K562 (cell line): Measurements from ENCODE around the gene ACTRT2. TPM values are rescaled to one million over a fixed set of nuclear protein-coding genes. Genes with fewer than 3 reads are reported as not detected.

Experiments
- CSDE1 ChIP-seq, 2 experiments: fragments of 450-650 bp; IDR thresholded peaks; 2 replicates each; pipeline ENCODE4 v1.6.1; 2016; ENCODE audit warnings: mild to moderate bottlenecking in 1 of 2
- KDM5B ChIP-seq: fragments of 200-600 bp; sonication (generic); IDR thresholded peaks from 2 replicates; pipeline ENCODE4 v1.6.1; 2012; ENCODE audit warnings: low read depth, mild to moderate bottlenecking, moderate library complexity, low read length, control low read depth, inconsistent platforms; ENCODE audit not compliant: insufficient replicate concordance
- KLF10 ChIP-seq: fragments of 250-450 bp; sonication (Bioruptor Pico); IDR thresholded peaks from 2 replicates; pipeline ENCODE4 v1.6.1; 2021; ENCODE audit warnings: matching md5 sums
- MAFK ChIP-seq: IDR thresholded peaks from 2 replicates; pipeline ENCODE4 v1.6.1; 2011; ENCODE audit warnings: low read length, improper control_type of control experiment
- RB1 ChIP-seq: fragments of 450-650 bp; IDR thresholded peaks from 2 replicates; pipeline ENCODE4 v1.6.1; 2017; ENCODE audit warnings: low read depth, mild to moderate bottlenecking
- RCOR1 ChIP-seq, 2 experiments: IDR thresholded peaks; 2 replicates each; pipeline ENCODE4 v1.6.1; 2012; ENCODE audit warnings: low read depth in 2 of 2, low read length in 2 of 2, borderline replicate concordance in 1 of 2, improper control_type of control experiment in 1 of 2
- TAF9B ChIP-seq: fragments of 450-650 bp; IDR thresholded peaks from 2 replicates; pipeline ENCODE4 v1.6.1; 2018; ENCODE audit warnings: mild to moderate bottlenecking; ENCODE audit not compliant: partially characterized antibody
- U2AF2 ChIP-seq: fragments of 200-400 bp; formaldehyde crosslinking; optimal IDR thresholded peaks from 2 replicates; pipeline ENCODE3; 2017; ENCODE audit warnings: low read depth, mild to moderate bottlenecking, low read length
- ZNF217 ChIP-seq: sonication (generic); formaldehyde crosslinking; IDR thresholded peaks from 2 replicates; pipeline ENCODE4 v1.8.0; 2022; ENCODE audit warnings: mild to moderate bottlenecking, missing genetic modification reagents
- polyA plus RNA-seq, 8 experiments: library from polyadenylated mRNA; depleted of rRNA in 4 of 8; stranded (reverse) in 5 of 8; unstranded in 3 of 8; fragments of >200 nt; fragmentation: Nextera tagmentation in 2 of 8; fragmentation: Illumina TruSeq in 1 of 8; extraction: Ambion mirVana in 2 of 8; extraction: Trizol in 1 of 8; gene quantifications; 2 replicates each; pipeline versions ENCODE4 v1.2.1 to v1.2.3, GENCODE V29; 2011 to 2014; ENCODE audit warnings: inconsistent platforms in 1 of 8, missing spikeins in 1 of 8
- total RNA-seq, 7 experiments: library from RNA; depleted of rRNA in 6 of 7; stranded (reverse); fragments of >200 nt in 6 of 7; fragmentation: Illumina TruSeq in 2 of 7; extraction: Trizol in 2 of 7; gene quantifications; 2 replicates each; pipeline versions ENCODE4 v1.2.1 to v1.2.3, GENCODE V29; 2011 to 2021; ENCODE audit warnings: low replicate concordance in 1 of 7
- TF ChIP-seq, protein P1 (sequence below): fragments of 150-350 bp; IDR thresholded peaks from 2 replicates; pipeline ENCODE4 v1.6.1; 2014; ENCODE audit warnings: low read depth, mild to moderate bottlenecking, low read length, borderline replicate concordance
- TF ChIP-seq, protein P2 (sequence below): sonication (generic); formaldehyde crosslinking; IDR thresholded peaks from 2 replicates; pipeline ENCODE4 v1.8.1; 2023; ENCODE audit warnings: mild to moderate bottlenecking, missing genetic modification reagents
- TF ChIP-seq, protein P3 (sequence below): fragments of 250-450 bp; sonication (Bioruptor Pico); IDR thresholded peaks from 2 replicates; pipeline ENCODE4 v1.8.0; 2022; ENCODE audit warnings: moderate library complexity, mild to moderate bottlenecking, inconsistent platforms

Gene ACTRT2
- total and polyA plus RNA-seq, 9 of the 15 experiments (the other 6 are each of a cell fraction or from before 2014, with no cell fraction given), result not detected

DNA sequence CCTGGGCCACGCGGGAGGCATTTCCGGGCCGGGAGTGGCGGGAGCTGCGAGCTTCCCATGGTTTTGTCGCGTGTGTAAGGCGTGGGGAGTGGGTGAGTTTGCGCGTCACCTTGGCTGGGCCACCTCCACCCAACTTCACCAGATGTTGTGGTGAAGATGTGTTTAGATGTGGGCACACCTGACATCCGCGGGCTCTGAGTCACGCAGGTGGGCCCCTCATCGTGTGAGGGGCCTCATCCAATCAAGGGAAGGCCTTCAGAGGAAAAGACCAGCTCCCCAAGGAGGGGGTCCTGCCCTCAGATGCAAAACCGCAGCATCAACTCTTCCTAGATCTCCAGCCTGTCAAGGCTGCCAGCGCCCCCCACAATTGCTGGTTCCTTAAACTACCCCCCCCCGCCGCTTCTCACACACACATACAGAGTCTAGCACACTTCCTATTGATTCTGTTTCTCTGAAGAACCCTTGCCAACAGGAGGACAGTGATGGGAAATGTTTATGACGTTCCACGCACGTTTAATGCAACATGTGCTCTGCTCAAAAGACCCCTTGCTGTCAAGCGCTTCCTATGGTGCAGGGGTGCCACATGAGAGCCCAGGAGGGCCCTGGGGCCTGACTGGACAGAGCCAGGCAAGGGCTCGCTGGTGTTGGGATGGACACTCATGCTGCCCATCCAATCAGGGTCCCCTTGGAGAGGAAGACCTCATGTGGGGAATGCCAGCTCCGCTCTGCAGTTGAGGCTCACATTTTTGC lies 11.9 kb downstream of the ACTRT2 start (continued):
- TF ChIP-seq KLF10 (no peak), RCOR1 (IDR thresholded peaks at IDR 0.05; ENCODE audit: borderline replicate concordance in 1 of 2, low read depth in 2 of 2, low read length in 2 of 2) (no peak), ZNF217 (no peak), RB1 (no peak), MAFK (no peak), TAF9B (no peak), KDM5B (no peak), U2AF2 (no peak), CSDE1 (IDR thresholded peaks at IDR 0.05) (no peak)
- TF ChIP-seq, protein P1, sequence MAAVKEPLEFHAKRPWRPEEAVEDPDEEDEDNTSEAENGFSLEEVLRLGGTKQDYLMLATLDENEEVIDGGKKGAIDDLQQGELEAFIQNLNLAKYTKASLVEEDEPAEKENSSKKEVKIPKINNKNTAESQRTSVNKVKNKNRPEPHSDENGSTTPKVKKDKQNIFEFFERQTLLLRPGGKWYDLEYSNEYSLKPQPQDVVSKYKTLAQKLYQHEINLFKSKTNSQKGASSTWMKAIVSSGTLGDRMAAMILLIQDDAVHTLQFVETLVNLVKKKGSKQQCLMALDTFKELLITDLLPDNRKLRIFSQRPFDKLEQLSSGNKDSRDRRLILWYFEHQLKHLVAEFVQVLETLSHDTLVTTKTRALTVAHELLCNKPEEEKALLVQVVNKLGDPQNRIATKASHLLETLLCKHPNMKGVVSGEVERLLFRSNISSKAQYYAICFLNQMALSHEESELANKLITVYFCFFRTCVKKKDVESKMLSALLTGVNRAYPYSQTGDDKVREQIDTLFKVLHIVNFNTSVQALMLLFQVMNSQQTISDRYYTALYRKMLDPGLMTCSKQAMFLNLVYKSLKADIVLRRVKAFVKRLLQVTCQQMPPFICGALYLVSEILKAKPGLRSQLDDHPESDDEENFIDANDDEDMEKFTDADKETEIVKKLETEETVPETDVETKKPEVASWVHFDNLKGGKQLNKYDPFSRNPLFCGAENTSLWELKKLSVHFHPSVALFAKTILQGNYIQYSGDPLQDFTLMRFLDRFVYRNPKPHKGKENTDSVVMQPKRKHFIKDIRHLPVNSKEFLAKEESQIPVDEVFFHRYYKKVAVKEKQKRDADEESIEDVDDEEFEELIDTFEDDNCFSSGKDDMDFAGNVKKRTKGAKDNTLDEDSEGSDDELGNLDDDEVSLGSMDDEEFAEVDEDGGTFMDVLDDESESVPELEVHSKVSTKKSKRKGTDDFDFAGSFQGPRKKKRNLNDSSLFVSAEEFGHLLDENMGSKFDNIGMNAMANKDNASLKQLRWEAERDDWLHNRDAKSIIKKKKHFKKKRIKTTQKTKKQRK, result no peak
- TF ChIP-seq, protein P2, sequence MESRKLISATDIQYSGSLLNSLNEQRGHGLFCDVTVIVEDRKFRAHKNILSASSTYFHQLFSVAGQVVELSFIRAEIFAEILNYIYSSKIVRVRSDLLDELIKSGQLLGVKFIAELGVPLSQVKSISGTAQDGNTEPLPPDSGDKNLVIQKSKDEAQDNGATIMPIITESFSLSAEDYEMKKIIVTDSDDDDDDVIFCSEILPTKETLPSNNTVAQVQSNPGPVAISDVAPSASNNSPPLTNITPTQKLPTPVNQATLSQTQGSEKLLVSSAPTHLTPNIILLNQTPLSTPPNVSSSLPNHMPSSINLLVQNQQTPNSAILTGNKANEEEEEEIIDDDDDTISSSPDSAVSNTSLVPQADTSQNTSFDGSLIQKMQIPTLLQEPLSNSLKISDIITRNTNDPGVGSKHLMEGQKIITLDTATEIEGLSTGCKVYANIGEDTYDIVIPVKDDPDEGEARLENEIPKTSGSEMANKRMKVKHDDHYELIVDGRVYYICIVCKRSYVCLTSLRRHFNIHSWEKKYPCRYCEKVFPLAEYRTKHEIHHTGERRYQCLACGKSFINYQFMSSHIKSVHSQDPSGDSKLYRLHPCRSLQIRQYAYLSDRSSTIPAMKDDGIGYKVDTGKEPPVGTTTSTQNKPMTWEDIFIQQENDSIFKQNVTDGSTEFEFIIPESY, result no peak
- TF ChIP-seq, protein P3, sequence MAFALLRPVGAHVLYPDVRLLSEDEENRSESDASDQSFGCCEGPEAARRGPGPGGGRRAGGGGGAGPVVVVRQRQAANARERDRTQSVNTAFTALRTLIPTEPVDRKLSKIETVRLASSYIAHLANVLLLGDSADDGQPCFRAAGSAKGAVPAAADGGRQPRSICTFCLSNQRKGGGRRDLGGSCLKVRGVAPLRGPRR (CRISPR knock-in tag), result no peak
